H1 (cell line): ENCODE measurements around the gene CCDC183. TPM values are rescaled to one million over a fixed set of nuclear protein-coding genes. Genes with fewer than 3 reads are reported as not detected.

Experiments
- CHD1 ChIP-seq: IDR thresholded peaks from 2 replicates; pipeline ENCODE4 v1.6.1; 2012; ENCODE audit warnings: low read depth, low read length, improper control_type of control experiment
- CTCF ChIP-seq, 3 experiments: IDR thresholded peaks; 1 replicate in 2 of 3; 2 replicates in 1 of 3; pipeline versions ENCODE4 v1.5.1 to v1.6.1; 2011; ENCODE audit warnings: low read length in 3 of 3, mild to moderate bottlenecking in 3 of 3, inconsistent platforms in 2 of 3, low read depth in 1 of 3, moderate library complexity in 1 of 3; ENCODE audit not compliant: insufficient read depth in 1 of 3; ENCODE audit errors: control extremely low read depth in 1 of 3
- EGR1 ChIP-seq: IDR thresholded peaks from 2 replicates; pipeline ENCODE4 v1.6.1; 2011; ENCODE audit warnings: low read depth, low read length, borderline replicate concordance
- polyA plus RNA-seq, 7 experiments: library from polyadenylated mRNA; depleted of rRNA in 3 of 7; stranded (reverse) in 5 of 7; unstranded in 2 of 7; fragments of >200 nt in 5 of 7; fragments of 200-250 nt in 2 of 7; gene quantifications; 1 replicate in 5 of 7; 2 replicates in 1 of 7; 4 replicates in 1 of 7; pipeline versions ENCODE4 v1.2.1 to v1.2.3, GENCODE V29; 2011 to 2013; ENCODE audit warnings: missing spikeins in 2 of 7, mixed read lengths in 2 of 7
- total RNA-seq: library from RNA; stranded (reverse); fragmentation: NEBNext Ultra II Directional; extraction: Animal tissue kit (Norgen Biotek cat#: 25700); gene quantifications from 2 replicates; pipeline ENCODE4 v1.2.1, GENCODE V29; 2021

The CCDC183 gene
- total and polyA plus RNA-seq, 2 of the 8 experiments (the other 6 are each of a cell fraction or from before 2014, with no cell fraction given), result 0.51 to 1.6 TPM

DNA sequence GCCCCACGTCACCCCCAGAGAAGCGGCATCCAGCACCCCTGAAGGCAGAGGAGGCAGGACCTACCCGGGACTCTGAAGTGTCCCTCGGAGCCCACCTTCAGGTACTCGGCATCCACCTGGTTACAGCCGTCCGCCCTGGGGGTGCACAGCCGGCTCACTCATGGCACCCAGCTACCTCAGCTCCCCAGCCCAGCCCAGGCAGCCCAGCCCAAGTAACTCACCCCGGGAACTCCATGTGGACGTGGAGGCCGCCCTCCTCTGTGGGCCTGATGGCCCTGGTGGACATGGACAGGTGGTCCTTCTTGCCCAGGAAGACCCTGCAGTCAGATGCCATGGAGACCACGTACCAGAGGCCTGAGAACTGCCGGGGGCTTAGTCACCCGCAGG lies 32.5 kb upstream of the CCDC183 start (continued):
- TF ChIP-seq CHD1 (no peak), EGR1 (no peak), CTCF (IDR thresholded peaks at IDR 0.05; ENCODE audit: control extremely low read depth in 1 of 3, insufficient read depth in 1 of 3, low read depth in 1 of 3, low read length in 3 of 3) (no peak)
